K562 treated with DMSO at 1 percent for 24 hours (cell line): ENCODE results near the gene HNRNPC. TPM values are rescaled to one million over a fixed set of nuclear protein-coding genes. Genes with fewer than 3 reads are reported as not detected.

ENCODE experiments used
- total RNA-seq: library from RNA; unstranded; fragments of 300-600 nt; gene quantifications from 2 replicates; pipeline ENCODE4 v1.2.3, GENCODE V29; 2022; ENCODE audit warnings: low read depth; ENCODE audit not compliant: insufficient read depth

HNRNPC gene
- total RNA-seq, result 425 and 459 TPM in 2 replicates

GRCh38 chr14:21269252-21270046 is at the start of gene HNRNPC:
HNRNPC (minus strand) TSS chr14:21269442; CDS start chr14:21234193, 35,249 bp downstream.

DNA sequence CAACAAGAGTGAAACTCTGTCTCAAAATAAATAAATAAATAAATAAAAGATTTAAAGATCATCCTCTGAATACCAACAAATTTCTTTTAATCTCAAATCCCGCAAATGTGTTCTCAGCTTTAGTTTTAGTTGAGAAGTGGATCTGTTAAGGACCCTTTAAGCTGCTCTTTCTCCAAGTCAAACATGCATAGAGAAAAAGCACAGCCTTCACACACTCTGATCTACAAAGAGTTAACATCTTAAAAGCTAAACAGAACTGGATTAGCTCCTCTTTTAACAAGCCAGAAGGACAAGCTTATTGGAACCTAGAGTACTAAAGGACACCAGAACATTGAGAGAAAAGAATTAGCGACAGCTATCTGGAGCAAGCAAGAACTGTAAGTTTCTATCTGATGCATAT is 10.5 kb upstream of the HNRNPC start, which contains the start of gene RPGRIP1:
RPGRIP1 (plus strand) TSS at position 301 of the 400 bp plus-strand sequence. CDS start 7,894 bp downstream, outside the sequence.

Other genes with a start within 250 kb of the HNRNPC start
- gene NDRG2, start 244.4 kb downstream of the HNRNPC start, total RNA-seq, result 58.7 and 70.4 TPM in 2 replicates
- gene TPPP2, start 239.2 kb downstream of the HNRNPC start, total RNA-seq, result not detected in 2 replicates
- not detected in 2 replicates for gene RNASE13, start 234.6 kb downstream of the HNRNPC start, total RNA-seq
- gene RNASE7, start 227.1 kb downstream of the HNRNPC start, total RNA-seq, result not detected in 2 replicates
- not detected in 2 replicates for gene RNASE8, start 211.6 kb downstream of the HNRNPC start, total RNA-seq
- 8.7 and 10.2 TPM in 2 replicates for gene ARHGEF40, start 199.1 kb downstream of the HNRNPC start, total RNA-seq
- gene ZNF219, start 170.8 kb downstream of the HNRNPC start, total RNA-seq, result 18.6 and 25.2 TPM in 2 replicates
- 0.72 TPM in 1 of 2 replicates, not detected in the other for gene TMEM253, start 168.4 kb downstream of the HNRNPC start, total RNA-seq
- not detected in 2 replicates for gene OR5AU1, start 113.4 kb downstream of the HNRNPC start, total RNA-seq
- gene RPGRIP1, start 10.6 kb upstream of the HNRNPC start, total RNA-seq, result 0.76 and 5.4 TPM in 2 replicates
- gene SUPT16H, start 114.6 kb upstream of the HNRNPC start, total RNA-seq, result 36.5 and 41.5 TPM in 2 replicates
- gene CHD8, start 186.7 kb upstream of the HNRNPC start, total RNA-seq, result 38.0 and 43.2 TPM in 2 replicates
- 9.7 and 9.8 TPM in 2 replicates for gene RAB2B, start 207.5 kb upstream of the HNRNPC start, total RNA-seq
- 25.3 and 26.5 TPM in 2 replicates for gene TOX4, start 207.8 kb upstream of the HNRNPC start, total RNA-seq
- 31.5 and 32.4 TPM in 2 replicates for gene METTL3, start 241.9 kb upstream of the HNRNPC start, total RNA-seq